OCI-LY1 (cell line): ENCODE results near the gene SARS1.
A peak's percentile ranks its signal among the peaks of the same experiment; 100 is the strongest.

Source experiments
- H2AFZ ChIP-seq: fragments of 200-600 bp; sonication (generic), shearing (Covaris generic); 2 replicates; pipeline ENCODE4 v1.6.0; 2014; ENCODE audit warnings: antibody characterized with exemption, mild to moderate bottlenecking, low read length
- H3F3A ChIP-seq: fragments of 200-600 bp; sonication (generic), shearing (Covaris generic); 2 replicates; pipeline ENCODE4 v1.6.0; 2014; ENCODE audit warnings: mild to moderate bottlenecking, antibody characterized with exemption, low read length, moderate library complexity; ENCODE audit not compliant: insufficient read depth
- H3K27ac ChIP-seq: fragments of 200-600 bp; sonication (generic); 2 replicates; pipeline ENCODE4 v1.5.1; 2014; ENCODE audit warnings: low read length, mixed run types, mild to moderate bottlenecking, low read depth; ENCODE audit not compliant: poor library complexity, severe bottlenecking
- H3K27me3 ChIP-seq: fragments of 200-600 bp; sonication (generic); 2 replicates; pipeline ENCODE4 v1.6.0; 2014; ENCODE audit warnings: antibody characterized with exemption, mild to moderate bottlenecking, low read length, moderate library complexity; ENCODE audit not compliant: insufficient read depth
- H3K36me3 ChIP-seq: fragments of 200-600 bp; sonication (generic); 2 replicates; pipeline ENCODE4 v1.6.1; 2014; ENCODE audit warnings: mild to moderate bottlenecking, antibody characterized with exemption, low read length, moderate library complexity, mixed read lengths; ENCODE audit not compliant: insufficient read depth
- H3K4me1 ChIP-seq: fragments of 200-600 bp; sonication (generic); 2 replicates; pipeline ENCODE4 v1.5.1; 2014; ENCODE audit warnings: mild to moderate bottlenecking, low read length, moderate library complexity; ENCODE audit not compliant: insufficient read depth, severe bottlenecking
- H3K4me2 ChIP-seq: fragments of 200-600 bp; sonication (generic), shearing (Covaris generic); 2 replicates; pipeline ENCODE4 v1.6.1; 2014; ENCODE audit warnings: low read length
- H3K4me3 ChIP-seq: fragments of 200-600 bp; sonication (generic); 2 replicates; pipeline ENCODE4 v1.5.1; 2014; ENCODE audit warnings: low read length, low read depth, mild to moderate bottlenecking, mixed read lengths; ENCODE audit not compliant: poor library complexity, severe bottlenecking
- H3K79me2 ChIP-seq: fragments of 200-600 bp; shearing (Covaris generic); 2 replicates; pipeline ENCODE4 v1.6.1; 2016; ENCODE audit warnings: mixed run types, low read length, mixed read lengths; ENCODE audit not compliant: insufficient read depth
- H3K9ac ChIP-seq: fragments of 200-600 bp; sonication (generic), shearing (Covaris generic); 2 replicates; pipeline ENCODE4 v1.6.1; 2014; ENCODE audit warnings: mild to moderate bottlenecking, low read length, mixed read lengths
- H3K9me2 ChIP-seq: fragments of 200-600 bp; sonication (generic), shearing (Covaris generic); 2 replicates; pipeline ENCODE4 v1.6.1; 2014; ENCODE audit warnings: low read depth, mild to moderate bottlenecking, low read length, mixed read lengths
- H3K9me3 ChIP-seq: fragments of 200-600 bp; shearing (Covaris generic); 2 replicates; pipeline ENCODE4 v1.6.1; 2014; ENCODE audit warnings: low read length, mixed read lengths
- H4K20me1 ChIP-seq: fragments of 200-600 bp; sonication (generic), shearing (Covaris generic); 2 replicates; pipeline ENCODE4 v1.6.0; 2016; ENCODE audit warnings: mild to moderate bottlenecking, low read length; ENCODE audit not compliant: insufficient read depth
- CTCF ChIP-seq: fragments of 200-600 bp; sonication (generic), shearing (Covaris generic); IDR thresholded peaks from 2 replicates; pipeline ENCODE4 v1.5.1; 2017; ENCODE audit warnings: mild to moderate bottlenecking, antibody characterized with exemption, low read length, moderate library complexity, mixed read lengths
- EZH2 ChIP-seq: fragments of 200-600 bp; sonication (generic), shearing (Covaris generic); IDR thresholded peaks from 2 replicates; pipeline ENCODE4 v1.8.0; 2017; ENCODE audit warnings: borderline replicate concordance, mixed run types, mild to moderate bottlenecking, antibody characterized with exemption, low read length, moderate library complexity, mixed read lengths

The SARS1 gene

GRCh38 chr1:109191891-109192290 lies 21.8 kb upstream of the SARS1 start:
- H3K36me3 ChIP-seq = peaks cover 6% of the 10 kb centered on the region; the same call in 1 of the 2 replicates
- no peaks in the 10 kb centered on the region for H3K9me2 ChIP-seq
- no peaks in the 10 kb centered on the region for H3K9me3 ChIP-seq
- H3K4me3 ChIP-seq = no peak overlapping the region
- TF ChIP-seq EZH2 (no peak), CTCF (no peak)
- H3K27ac ChIP-seq = no peak overlapping the region
- H3K27me3 ChIP-seq = no peaks in the 10 kb centered on the region
- H4K20me1 ChIP-seq = no peaks in the 10 kb centered on the region
- H3F3A ChIP-seq = no peaks in the 10 kb centered on the region
- H3K4me1 ChIP-seq = peaks cover 2% of the 10 kb centered on the region
- H3K9ac ChIP-seq = no peak overlapping the region
- no peak overlapping the region for H3K4me2 ChIP-seq
- H3K79me2 ChIP-seq = no peaks in the 10 kb centered on the region
- no peak overlapping the region for H2AFZ ChIP-seq

- Histone ChIP-seq H3K4me3 (no peak overlapping the region), H3K9me2 (no peaks in the 10 kb centered on the region), H3K9ac (no peak overlapping the region), H3K79me2 (no peaks in the 10 kb centered on the region), H3F3A (no peaks in the 10 kb centered on the region), H3K36me3 (peaks cover 6% of the 10 kb centered on the region; the same call in 1 of the 2 replicates), H3K9me3 (no peaks in the 10 kb centered on the region), H3K4me2 (no peak overlapping the region), H3K27me3 (no peaks in the 10 kb centered on the region), H4K20me1 (no peaks in the 10 kb centered on the region), H3K27ac (no peak overlapping the region), H3K4me1 (peaks cover 2% of the 10 kb centered on the region), H2AFZ (no peak overlapping the region)
- TF ChIP-seq EZH2 (no peak), CTCF (no peak)
Observed at GRCh38 chr1:109192433-109192832, 21.3 kb upstream of the SARS1 start.

- Histone ChIP-seq H3F3A (no peaks in the 10 kb centered on the region), H4K20me1 (no peaks in the 10 kb centered on the region), H3K4me1 (peaks cover 2% of the 10 kb centered on the region), H3K4me3 (no peak overlapping the region), H3K36me3 (peaks cover 6% of the 10 kb centered on the region; the same call in 1 of the 2 replicates), H3K27me3 (no peaks in the 10 kb centered on the region), H3K9me2 (no peaks in the 10 kb centered on the region), H3K9me3 (no peaks in the 10 kb centered on the region), H3K79me2 (no peaks in the 10 kb centered on the region), H3K9ac (no peak overlapping the region), H2AFZ (no peak overlapping the region), H3K27ac (no peak overlapping the region), H3K4me2 (no peak overlapping the region)
- TF ChIP-seq CTCF (peak; percentile 88), EZH2 (no peak)
Observed at GRCh38 chr1:109193653-109194590, 19.8 kb upstream of the SARS1 start.
